Ectodermal cell (in vitro differentiated cells): ENCODE data around the gene RC3H1.
"Not testable (repeated sequence)": the region's sequence is repeated elsewhere in the genome, so short reads cannot be mapped to it uniquely, and the experiment has no call there.

ENCODE experiments used
- H3K27ac ChIP-seq: 2 replicates; pipeline ENCODE4 v1.7.0; 2013; ENCODE audit warnings: mild to moderate bottlenecking, low read depth, low read length; ENCODE audit not compliant: insufficient read depth, poor library complexity, severe bottlenecking
- H3K27me3 ChIP-seq: 2 replicates; pipeline ENCODE4 v1.7.0; 2013; ENCODE audit warnings: mild to moderate bottlenecking, low read length; ENCODE audit not compliant: insufficient read depth, control insufficient read depth, poor library complexity, severe bottlenecking
- H3K36me3 ChIP-seq: one replicate; pipeline ENCODE4 v1.7.0; 2013; ENCODE audit warnings: low read length; ENCODE audit not compliant: control insufficient read depth, insufficient read depth
- H3K4me1 ChIP-seq: one replicate; pipeline ENCODE4 v1.7.0; 2013; ENCODE audit warnings: low read length; ENCODE audit not compliant: control insufficient read depth, insufficient read depth
- H3K4me3 ChIP-seq: 2 replicates; pipeline ENCODE4 v1.7.0; 2013; ENCODE audit warnings: low read depth, low read length, control low read depth; ENCODE audit not compliant: insufficient read depth
- H3K9me3 ChIP-seq: 2 replicates; pipeline ENCODE4 v1.7.0; 2013; ENCODE audit warnings: mild to moderate bottlenecking, low read length, moderate library complexity; ENCODE audit not compliant: control insufficient read depth
- WGBS, 2 experiments: methylation state at CpG; one replicate each; pipeline ENCODE4 v1.1.7; 2013; ENCODE audit warnings: missing lambda C conversion rate in 2 of 2; 5-methylcytosine and 5-hydroxymethylcytosine counted together

The RC3H1 gene

DNA sequence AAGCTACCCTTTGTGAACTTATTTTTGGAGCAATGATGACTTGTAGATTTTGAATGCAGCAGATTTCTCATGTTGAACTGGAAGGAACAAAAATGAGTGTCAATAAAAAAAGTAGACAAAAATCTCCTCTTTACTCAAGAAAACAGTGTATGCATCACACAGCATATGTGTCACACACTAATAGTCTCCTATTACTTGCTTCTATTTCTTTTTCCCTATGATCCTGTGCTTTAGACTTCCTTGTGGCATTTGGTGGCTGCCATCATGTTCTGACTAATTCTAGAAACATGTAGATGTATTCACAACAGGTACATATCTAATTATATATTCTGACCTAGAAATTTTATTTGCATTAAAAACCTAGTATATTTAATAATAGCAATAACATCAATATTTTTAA, 14.3 kb downstream of the RC3H1 start:
- Histone ChIP-seq H3K4me3 (no peak overlapping the region), H3K27me3 (no peaks in the 10 kb centered on the region), H3K27ac (no peak overlapping the region), H3K9me3 (no peaks in the 10 kb centered on the region), H3K4me1 (no peaks in the 10 kb centered on the region), H3K36me3 (no peaks in the 10 kb centered on the region)

DNA sequence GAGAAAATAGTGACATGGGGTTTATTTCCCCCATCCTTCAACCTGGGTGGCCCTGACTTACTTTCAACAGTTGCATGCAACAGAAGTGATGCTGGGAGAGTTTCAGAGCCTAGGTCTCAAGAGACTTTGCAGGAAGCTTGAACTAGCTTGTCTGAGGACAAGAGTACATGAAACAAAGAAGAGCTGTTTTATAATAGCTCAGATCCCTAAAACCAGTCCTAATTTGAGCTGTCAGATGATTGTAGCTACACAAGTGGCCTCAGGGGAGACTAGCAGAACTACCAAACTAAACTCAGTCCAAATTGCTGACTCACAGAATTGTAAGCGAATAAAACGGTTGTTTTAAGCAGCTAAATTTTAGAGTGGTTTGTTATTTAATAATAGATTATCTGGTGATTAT, 17.1 kb downstream of the RC3H1 start:
- WGBS, 2 experiments, result 100% methylated on average over 1 of the region's 2 CpGs; no CpG with 5 or more reads in 1 of the 2 experiments

DNA sequence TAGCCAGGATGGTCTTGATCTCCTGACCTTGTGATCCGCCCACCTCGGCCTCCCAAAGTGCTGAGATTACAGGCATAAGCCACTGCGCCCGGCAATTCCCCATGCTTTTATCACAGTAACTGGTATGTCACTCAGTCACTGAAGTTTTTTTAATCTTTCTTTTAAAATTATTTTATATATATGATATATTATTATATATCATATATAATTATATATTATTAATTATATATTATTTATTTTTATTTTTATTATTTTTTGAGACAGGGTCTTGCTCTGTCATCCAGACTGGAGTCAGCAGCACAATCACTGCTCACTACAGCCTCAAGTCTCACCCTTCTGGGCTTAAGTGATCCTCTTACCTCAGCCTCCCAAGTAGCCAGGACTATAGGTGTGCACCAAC, 18.3 kb downstream of the RC3H1 start:
- Histone ChIP-seq H3K27ac (no peak overlapping the region), H3K4me3 (no peak overlapping the region), H3K9me3 (no peaks in the 10 kb centered on the region), H3K36me3 (no peaks in the 10 kb centered on the region), H3K4me1 (no peaks in the 10 kb centered on the region), H3K27me3 (no peaks in the 10 kb centered on the region)
- 96 to 100% methylated on average over 4 of the region's 4 CpGs for WGBS, 2 experiments

More for the DNA sequence above, 17.1 kb downstream of the RC3H1 start:
- Histone ChIP-seq H3K27ac (no peak overlapping the region), H3K4me3 (no peak overlapping the region), H3K36me3 (no peaks in the 10 kb centered on the region), H3K4me1 (no peaks in the 10 kb centered on the region), H3K9me3 (no peaks in the 10 kb centered on the region), H3K27me3 (no peaks in the 10 kb centered on the region)

DNA sequence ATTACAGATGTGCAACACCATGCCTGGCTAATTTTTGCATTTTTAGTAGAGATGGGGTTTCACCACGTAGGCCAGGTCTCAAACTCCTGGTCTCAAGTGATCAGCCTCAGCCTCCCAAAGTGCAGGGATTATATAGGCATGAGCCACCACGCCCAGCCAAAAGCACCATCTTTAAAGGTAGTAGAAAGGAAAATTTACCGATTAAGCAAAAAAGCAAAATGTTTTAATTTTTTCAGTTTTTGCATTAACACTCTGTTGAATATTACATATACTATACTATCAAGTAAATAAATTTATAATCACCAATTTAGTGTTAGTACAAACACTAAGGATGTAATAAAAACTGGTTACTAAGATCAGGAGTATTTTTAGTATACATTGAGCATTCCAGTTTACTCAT, 20.6 kb downstream of the RC3H1 start:
- no peaks in the 10 kb centered on the region for H3K4me1 ChIP-seq
- H3K4me3 ChIP-seq, result no peak overlapping the region
- 61 to 69% methylated on average over 2 of the region's 3 CpGs for WGBS, 2 experiments
- no peaks in the 10 kb centered on the region for H3K27me3 ChIP-seq
- H3K9me3 ChIP-seq, result no peaks in the 10 kb centered on the region
- H3K36me3 ChIP-seq, result no peaks in the 10 kb centered on the region
- no peak overlapping the region for H3K27ac ChIP-seq

DNA sequence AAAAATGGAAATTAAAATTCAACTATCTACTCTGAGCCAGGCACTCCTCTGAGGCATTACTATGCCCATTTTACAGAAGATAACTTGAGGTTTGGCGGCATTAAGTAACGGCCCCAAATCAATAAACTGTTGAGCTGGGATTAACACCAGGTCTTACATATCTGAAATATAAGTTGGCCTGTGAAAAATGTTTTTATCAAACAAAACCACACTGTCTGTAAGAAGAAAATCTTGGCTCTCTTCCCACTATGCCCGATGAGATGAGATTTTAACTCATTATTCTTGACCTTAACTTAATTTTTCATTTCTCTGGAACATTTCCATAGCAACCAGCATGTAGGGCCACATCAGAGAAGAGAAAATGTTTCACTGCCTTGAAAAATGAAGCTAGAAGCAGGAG, 21.8 kb downstream of the RC3H1 start:
- 98% methylated on average over 3 of the region's 3 CpGs for WGBS, 2 experiments
- Histone ChIP-seq H3K27me3 (no peaks in the 10 kb centered on the region), H3K4me3 (no peak overlapping the region), H3K36me3 (no peaks in the 10 kb centered on the region), H3K9me3 (no peaks in the 10 kb centered on the region), H3K4me1 (no peaks in the 10 kb centered on the region), H3K27ac (no peak overlapping the region)

DNA sequence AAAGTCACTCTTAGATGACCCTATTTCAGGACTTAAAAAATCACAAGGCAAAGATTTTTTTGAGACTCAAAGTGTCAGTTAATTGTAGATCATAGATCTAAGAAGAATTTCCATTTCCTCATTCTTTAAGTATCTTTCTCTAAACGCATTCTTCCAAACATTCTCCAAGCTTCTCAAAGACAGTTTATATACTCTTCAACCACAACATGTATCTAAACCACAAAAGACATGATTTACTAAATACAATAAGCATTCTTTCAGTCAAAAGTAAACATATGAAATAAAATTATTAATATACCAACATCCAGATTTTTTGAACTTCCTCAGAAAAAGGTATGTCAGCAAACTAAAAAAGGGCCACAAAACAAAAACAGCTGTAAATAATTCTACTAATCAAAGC, 24.4 kb downstream of the RC3H1 start:
- no peak overlapping the region for H3K4me3 ChIP-seq
- H3K4me1 ChIP-seq, result no peaks in the 10 kb centered on the region
- H3K36me3 ChIP-seq, result no peaks in the 10 kb centered on the region
- no peaks in the 10 kb centered on the region for H3K9me3 ChIP-seq
- 89 to 96% methylated on average over 1 of the region's 1 CpG for WGBS, 2 experiments
- no peaks in the 10 kb centered on the region for H3K27me3 ChIP-seq
- H3K27ac ChIP-seq, result no peak overlapping the region

DNA sequence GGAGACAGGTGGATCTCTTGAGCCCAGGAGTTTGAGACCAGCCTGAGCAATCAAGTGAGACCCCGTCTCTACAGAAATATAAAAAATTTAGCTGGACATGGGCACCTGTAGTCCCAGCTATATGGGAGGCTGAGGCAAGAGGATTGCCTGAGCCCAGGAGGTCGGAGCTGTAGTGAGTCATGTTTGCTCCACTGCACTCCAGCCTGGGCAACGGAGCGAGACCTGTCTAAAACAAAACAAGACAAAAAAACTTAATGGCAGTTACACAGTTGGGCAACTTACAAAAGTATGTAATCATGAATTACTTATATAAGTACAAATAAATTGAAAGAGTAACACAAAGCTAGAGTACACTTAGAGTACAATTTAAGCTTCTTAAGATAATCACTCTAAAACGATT, 25.2 kb downstream of the RC3H1 start:
- 87 to 94% methylated on average over 5 of the region's 5 CpGs for WGBS, 2 experiments
- no peaks in the 10 kb centered on the region for H3K4me1 ChIP-seq
- peaks cover 8% of the 10 kb centered on the region for H3K36me3 ChIP-seq

DNA sequence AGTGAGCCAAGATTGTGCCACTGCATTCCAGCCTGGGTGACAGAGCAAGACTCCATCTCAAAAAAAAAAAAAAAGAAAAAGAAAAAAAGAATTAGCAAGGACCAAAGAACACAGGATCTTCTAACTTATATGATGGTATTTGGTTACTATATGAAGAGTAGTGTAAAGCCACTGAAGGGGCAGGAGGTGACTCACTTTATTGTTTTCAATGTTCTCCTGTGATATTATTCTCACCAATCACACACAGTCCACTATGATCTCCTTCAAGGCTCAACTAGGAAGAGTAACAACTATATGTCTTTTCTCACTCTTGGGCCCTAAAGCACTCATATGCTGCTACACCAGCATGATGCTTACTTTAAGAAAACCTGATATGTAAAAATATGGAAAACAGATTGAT, 26.7 kb downstream of the RC3H1 start:
- Histone ChIP-seq H3K36me3 (peaks cover 11% of the 10 kb centered on the region), H3K4me1 (no peaks in the 10 kb centered on the region), H3K27me3 (no peaks in the 10 kb centered on the region), H3K27ac (no peak overlapping the region), H3K9me3 (no peaks in the 10 kb centered on the region), H3K4me3 (no peak overlapping the region)

More for the DNA sequence above, 25.2 kb downstream of the RC3H1 start:
- Histone ChIP-seq H3K9me3 (no peaks in the 10 kb centered on the region), H3K27ac (no peak overlapping the region), H3K4me3 (no peak overlapping the region), H3K27me3 (no peaks in the 10 kb centered on the region)

DNA sequence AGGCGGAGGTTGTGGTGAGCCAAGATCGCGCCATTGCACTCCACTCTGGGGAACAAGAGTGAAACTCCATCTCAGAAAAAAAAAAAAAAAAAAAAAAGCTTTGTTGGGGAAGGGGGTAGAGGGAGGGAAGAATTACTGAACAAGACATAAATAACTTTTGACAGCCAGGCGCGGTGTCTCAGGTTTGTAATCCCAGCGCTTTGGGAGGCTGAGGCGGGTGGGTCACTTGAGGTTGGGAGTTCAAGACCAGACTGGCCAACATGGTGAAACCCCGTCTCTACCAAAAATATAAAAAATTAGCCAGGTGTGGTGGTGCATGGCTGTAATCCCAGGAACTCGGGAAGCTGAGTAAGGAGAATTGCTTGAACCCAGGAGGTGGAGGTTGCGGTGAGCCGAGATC, 28.2 kb downstream of the RC3H1 start:
- H3K27me3 ChIP-seq, H3K4me3 ChIP-seq, H3K4me1 ChIP-seq, H3K9me3 ChIP-seq, H3K27ac ChIP-seq: not testable (repeated sequence)
- WGBS, 2 experiments, result 95 to 97% methylated on average over 11 of the region's 11 CpGs
- H3K36me3 ChIP-seq, result peaks cover 11% of the 10 kb centered on the region

DNA sequence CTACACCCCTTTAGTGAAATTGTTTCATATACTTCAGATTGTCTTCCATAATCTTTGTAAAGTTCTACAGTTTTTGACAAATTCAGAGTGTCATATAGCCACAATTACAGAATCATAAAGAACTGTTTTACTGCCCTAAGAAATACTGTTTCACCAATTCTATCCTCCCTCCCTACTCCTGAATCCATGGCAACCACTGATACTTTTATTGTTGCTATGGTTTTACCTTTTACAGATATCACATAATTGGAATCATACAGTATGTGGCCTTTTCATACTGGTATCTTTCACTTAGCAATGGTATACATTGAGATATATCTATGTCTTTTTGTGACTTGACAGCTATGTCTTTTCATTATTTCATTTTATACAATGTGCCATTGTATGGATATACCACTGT, 34.1 kb downstream of the RC3H1 start:
- no peaks in the 10 kb centered on the region for H3K9me3 ChIP-seq
- H3K36me3 ChIP-seq, result peaks cover 28% of the 10 kb centered on the region
- H3K27me3 ChIP-seq, result no peaks in the 10 kb centered on the region
- no peak overlapping the region for H3K27ac ChIP-seq
- H3K4me3 ChIP-seq, result no peak overlapping the region
- H3K4me1 ChIP-seq, result no peaks in the 10 kb centered on the region

DNA sequence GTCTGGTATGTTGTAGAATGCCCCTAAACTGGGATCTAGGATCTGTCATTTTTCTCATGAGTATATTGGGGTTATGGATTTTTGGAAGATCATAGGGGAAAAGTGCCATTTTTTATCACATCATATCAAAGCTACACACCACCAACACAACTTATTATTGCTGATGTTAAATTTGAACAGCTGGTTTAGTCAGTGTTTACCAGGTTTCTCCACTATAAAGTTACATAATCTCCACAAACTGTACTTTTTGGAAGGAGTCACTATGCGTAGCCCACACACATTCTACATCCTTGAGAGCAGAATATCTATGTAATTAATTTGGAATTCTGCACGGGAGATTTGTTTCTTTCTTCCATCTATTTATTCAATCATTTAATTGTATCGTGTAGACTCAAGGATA, 35.2 kb downstream of the RC3H1 start:
- Histone ChIP-seq H3K4me1 (no peaks in the 10 kb centered on the region), H3K27ac (no peak overlapping the region), H3K9me3 (no peaks in the 10 kb centered on the region), H3K4me3 (no peak overlapping the region), H3K36me3 (peaks cover 22% of the 10 kb centered on the region), H3K27me3 (no peaks in the 10 kb centered on the region)
- 96% methylated on average over 3 of the region's 3 CpGs; no CpG with 5 or more reads in 1 of the 2 experiments for WGBS, 2 experiments
